K562 (cell line): ENCODE results near the gene ELK4. TPM values are rescaled to one million over a fixed set of nuclear protein-coding genes. Genes with fewer than 3 reads are reported as not detected.

Source experiments
- ADNP ChIP-seq: fragments of 200-800 bp; sonication (Bioruptor generic); IDR thresholded peaks from 2 replicates; pipeline ENCODE4 v1.6.1; 2016; ENCODE audit warnings: missing genetic modification characterization, missing compliant biosample characterization
- CSDE1 ChIP-seq, 2 experiments: fragments of 450-650 bp; IDR thresholded peaks; 2 replicates each; pipeline ENCODE4 v1.6.1; 2016; ENCODE audit warnings: mild to moderate bottlenecking in 1 of 2
- ETV1 ChIP-seq: fragments of 450-650 bp; conservative IDR thresholded peaks from 2 replicates; pipeline ENCODE4 v1.6.1; 2016; ENCODE audit warnings: missing genetic modification characterization, control low read depth, low read depth, missing compliant biosample characterization
- GABPB2 ChIP-seq: fragments of 250-450 bp; sonication (Bioruptor Pico); conservative IDR thresholded peaks from 2 replicates; pipeline ENCODE4 v1.5.1; 2021; ENCODE audit warnings: mild to moderate bottlenecking
- HMG20B ChIP-seq: fragments of 250-450 bp; sonication (Bioruptor Pico); IDR thresholded peaks from 2 replicates; pipeline ENCODE4 v1.5.0; 2021; ENCODE audit warnings: mild to moderate bottlenecking
- HMGXB4 ChIP-seq: sonication (generic); formaldehyde crosslinking; IDR thresholded peaks from 2 replicates; pipeline ENCODE4 v1.8.1; 2023; ENCODE audit warnings: mild to moderate bottlenecking, missing genetic modification reagents
- KLF13 ChIP-seq: fragments of 450-650 bp; IDR thresholded peaks from 2 replicates; pipeline ENCODE4 v1.6.1; 2016; ENCODE audit warnings: missing genetic modification characterization, low read depth, mild to moderate bottlenecking, missing compliant biosample characterization, moderate library complexity, borderline replicate concordance
- MBD2 ChIP-seq: sonication (generic); IDR thresholded peaks from 2 replicates; pipeline ENCODE4 v1.6.1; 2016; ENCODE audit warnings: low read depth, borderline replicate concordance
- MCM5 ChIP-seq: fragments of 450-650 bp; IDR thresholded peaks from 2 replicates; pipeline ENCODE4 v1.6.1; 2016; ENCODE audit warnings: low read depth
- MITF ChIP-seq: IDR thresholded peaks from 2 replicates; pipeline ENCODE4 v1.6.1; 2014; ENCODE audit warnings: antibody characterized with exemption
- MTA2 ChIP-seq: fragments of 450-650 bp; IDR thresholded peaks from 2 replicates; pipeline ENCODE4 v1.6.1; 2016; ENCODE audit warnings: low read depth
- MTF1 ChIP-seq: fragments of 250-450 bp; sonication (Bioruptor Pico); IDR thresholded peaks from 2 replicates; pipeline ENCODE4 v1.9.0; 2021; ENCODE audit warnings: moderate library complexity, mild to moderate bottlenecking, inconsistent platforms, borderline replicate concordance
- NFIX ChIP-seq: fragments of 250-450 bp; sonication (Bioruptor Pico); IDR thresholded peaks from 2 replicates; pipeline ENCODE4 v1.4.0; 2020; ENCODE audit warnings: low read depth, mild to moderate bottlenecking, moderate library complexity
- PRMT5 ChIP-seq: sonication (generic); formaldehyde crosslinking; IDR thresholded peaks from 2 replicates; pipeline ENCODE4 v1.5.0; 2020; ENCODE audit warnings: missing genetic modification reagents
- RB1 ChIP-seq: fragments of 450-650 bp; IDR thresholded peaks from 2 replicates; pipeline ENCODE4 v1.6.1; 2017; ENCODE audit warnings: low read depth, mild to moderate bottlenecking
- RBM39 ChIP-seq: fragments of 200-400 bp; formaldehyde crosslinking; optimal IDR thresholded peaks from 2 replicates; pipeline ENCODE3; 2018; ENCODE audit warnings: low read depth, low read length
- RFX1 ChIP-seq: fragments of 450-650 bp; IDR thresholded peaks from 2 replicates; pipeline ENCODE4 v1.6.1; 2016; ENCODE audit warnings: mild to moderate bottlenecking, moderate library complexity
- SIN3B ChIP-seq: fragments of 450-650 bp; IDR thresholded peaks from 2 replicates; pipeline ENCODE4 v1.6.1; 2017; ENCODE audit warnings: low read depth, mild to moderate bottlenecking, moderate library complexity
- SMC3 ChIP-seq: conservative IDR thresholded peaks from 2 replicates; pipeline ENCODE4 v1.6.1; 2011; ENCODE audit warnings: low read depth, low read length, improper control_type of control experiment; ENCODE audit not compliant: insufficient read depth
- TEAD1 ChIP-seq, 2 experiments: fragments of 450-650 bp in 1 of 2; sonication (generic) in 1 of 2; formaldehyde crosslinking; IDR thresholded peaks; 2 replicates each; pipeline versions ENCODE4 v1.4.0 to v1.8.0; 2020 to 2022; ENCODE audit warnings: mild to moderate bottlenecking in 2 of 2, missing genetic modification reagents in 1 of 2
- THAP12 ChIP-seq: fragments of 250-450 bp; sonication (Bioruptor Pico); IDR thresholded peaks from 2 replicates; pipeline ENCODE4 v1.9.0; 2021; ENCODE audit warnings: mild to moderate bottlenecking, inconsistent platforms
- ZC3H4 ChIP-seq: sonication (generic); formaldehyde crosslinking; IDR thresholded peaks from 2 replicates; pipeline ENCODE4 v1.9.0; 2021; ENCODE audit warnings: missing genetic modification reagents, borderline replicate concordance
- ZNF12 ChIP-seq: sonication (generic); formaldehyde crosslinking; IDR thresholded peaks from 2 replicates; pipeline ENCODE4 v1.4.0; 2020; ENCODE audit warnings: mild to moderate bottlenecking, missing genetic modification reagents
- ZNF174 ChIP-seq: fragments of 250-450 bp; sonication (Bioruptor Pico); IDR thresholded peaks from 2 replicates; pipeline ENCODE4 v1.4.0; 2020; ENCODE audit warnings: mild to moderate bottlenecking
- ZNF175 ChIP-seq: fragments of 200-800 bp; sonication (Bioruptor generic); IDR thresholded peaks from 2 replicates; pipeline ENCODE4 v1.6.1; 2016; ENCODE audit warnings: low read depth, mild to moderate bottlenecking, missing genetic modification characterization, missing compliant biosample characterization
- polyA plus RNA-seq, 8 experiments: library from polyadenylated mRNA; depleted of rRNA in 4 of 8; stranded (reverse) in 5 of 8; unstranded in 3 of 8; fragments of >200 nt; fragmentation: Nextera tagmentation in 2 of 8; fragmentation: Illumina TruSeq in 1 of 8; extraction: Ambion mirVana in 2 of 8; extraction: Trizol in 1 of 8; gene quantifications; 2 replicates each; pipeline versions ENCODE4 v1.2.1 to v1.2.3, GENCODE V29; 2011 to 2014; ENCODE audit warnings: inconsistent platforms in 1 of 8, missing spikeins in 1 of 8
- total RNA-seq, 7 experiments: library from RNA; depleted of rRNA in 6 of 7; stranded (reverse); fragments of >200 nt in 6 of 7; fragmentation: Illumina TruSeq in 2 of 7; extraction: Trizol in 2 of 7; gene quantifications; 2 replicates each; pipeline versions ENCODE4 v1.2.1 to v1.2.3, GENCODE V29; 2011 to 2021; ENCODE audit warnings: low replicate concordance in 1 of 7

The ELK4 gene
- total and polyA plus RNA-seq, 9 of the 15 experiments (the other 6 are each of a cell fraction or from before 2014, with no cell fraction given), result 2.0 to 21.7 (median 9.2) TPM

- no peak for TF ChIP-seq HMGXB4 (CRISPR knock-in tag)
- no peak for TF ChIP-seq ZNF175 (CRISPR knock-in tag)
- peak in 1 of 2 experiments; percentile 53; a peak in 1 of 4 replicates for TF ChIP-seq TEAD1 (CRISPR knock-in tag; IDR thresholded peaks at IDR 0.05)
- no peak for TF ChIP-seq PRMT5
- no peak for TF ChIP-seq MCM5
- no peak for TF ChIP-seq NFIX
- TF ChIP-seq ADNP (tag), result no peak
- TF ChIP-seq MTA2, result peak; percentile 18; the same call in 1 of the 2 replicates
- TF ChIP-seq ZC3H4 (CRISPR knock-in tag), result 0 out of 2 replicates have a peak, but pooled peaks have one; percentile 6
- TF ChIP-seq GABPB2 (CRISPR knock-in tag), result no peak
- TF ChIP-seq HMG20B (CRISPR knock-in tag), result no peak
- no peak for TF ChIP-seq CSDE1 (IDR thresholded peaks at IDR 0.05)
- no peak for TF ChIP-seq MTF1 (CRISPR knock-in tag)
- peak; percentile 85 for TF ChIP-seq ETV1 (tag)
- TF ChIP-seq ZNF174 (CRISPR knock-in tag), result no peak
- TF ChIP-seq RBM39, result no peak
- TF ChIP-seq RB1, result peak; percentile 35; the same call in 1 of the 2 replicates
- 0 out of 2 replicates have a peak, but pooled peaks have one; percentile 38 for TF ChIP-seq ZNF12 (CRISPR knock-in tag)
- no peak for TF ChIP-seq SMC3
- TF ChIP-seq THAP12 (CRISPR knock-in tag), result 0 out of 2 replicates have a peak, but pooled peaks have one; percentile 42
- no peak for TF ChIP-seq MITF
- TF ChIP-seq MBD2, result peak; percentile 32; the same call in 1 of the 2 replicates
- no peak for TF ChIP-seq RFX1
- TF ChIP-seq KLF13, result 0 out of 2 replicates have a peak, but pooled peaks have one; percentile 12
- TF ChIP-seq SIN3B, result peak; percentile 74; the same call in 1 of the 2 replicates
Measured at GRCh38 chr1:205631010-205631767, 622 bp downstream of the ELK4 start (continued).
